Measurements from ENCODE around the gene EVA1C.

Gene EVA1C

GRCh38 chr21:32481875-32482408, 69.4 kb downstream of the EVA1C start:
- peaks cover 12% of the 10 kb centered on the region for H3K4me1 ChIP-seq (ENCODE audit: insufficient read depth, poor library complexity, severe bottlenecking)
- no peak overlapping the region for H3K27ac ChIP-seq (ENCODE audit: poor library complexity, severe bottlenecking)
- no peaks in the 10 kb centered on the region for H3K9me3 ChIP-seq (ENCODE audit: severe bottlenecking)
- no peaks in the 10 kb centered on the region for H3K27me3 ChIP-seq (ENCODE audit: insufficient read depth, poor library complexity, severe bottlenecking)
- ATAC-seq (ENCODE audit: low read depth) = no peak
- TF ChIP-seq CTCF (IDR thresholded peaks at IDR 0.05; ENCODE audit: poor library complexity, severe bottlenecking) = no peak
- no peak for DNase-seq (ENCODE audit: low spot score)
- H3K4me3 ChIP-seq (ENCODE audit: severe bottlenecking) = no peak overlapping the region
- peaks cover 11% of the 10 kb centered on the region; the same call in 1 of the 2 replicates for H3K36me3 ChIP-seq (ENCODE audit: low read depth)

GRCh38 chr21:32482565-32483292, 70.2 kb downstream of the EVA1C start:
- DNase-seq (ENCODE audit: low spot score) = no peak
- H3K9me3 ChIP-seq (ENCODE audit: severe bottlenecking) = no peaks in the 10 kb centered on the region
- peaks cover 12% of the 10 kb centered on the region for H3K4me1 ChIP-seq (ENCODE audit: insufficient read depth, poor library complexity, severe bottlenecking)
- H3K27me3 ChIP-seq (ENCODE audit: insufficient read depth, poor library complexity, severe bottlenecking) = no peaks in the 10 kb centered on the region
- no peak overlapping the region for H3K4me3 ChIP-seq (ENCODE audit: severe bottlenecking)
- H3K36me3 ChIP-seq (ENCODE audit: low read depth) = peaks cover 11% of the 10 kb centered on the region; the same call in 1 of the 2 replicates
- TF ChIP-seq CTCF (IDR thresholded peaks at IDR 0.05; ENCODE audit: poor library complexity, severe bottlenecking) = no peak
- no peak for ATAC-seq (ENCODE audit: low read depth)
- no peak overlapping the region for H3K27ac ChIP-seq (ENCODE audit: poor library complexity, severe bottlenecking)

- DNase-seq (ENCODE audit: low spot score) (no peak), ATAC-seq (ENCODE audit: low read depth) (no peak)
- H3K4me1 ChIP-seq (ENCODE audit: insufficient read depth, poor library complexity, severe bottlenecking) = peaks cover 12% of the 10 kb centered on the region
- H3K9me3 ChIP-seq (ENCODE audit: severe bottlenecking) = no peaks in the 10 kb centered on the region
- no peaks in the 10 kb centered on the region for H3K27me3 ChIP-seq (ENCODE audit: insufficient read depth, poor library complexity, severe bottlenecking)
- peaks cover 11% of the 10 kb centered on the region; the same call in 1 of the 2 replicates for H3K36me3 ChIP-seq (ENCODE audit: low read depth)
- H3K4me3 ChIP-seq (ENCODE audit: severe bottlenecking) = no peak overlapping the region
- H3K27ac ChIP-seq (ENCODE audit: poor library complexity, severe bottlenecking) = no peak overlapping the region
- TF ChIP-seq CTCF (IDR thresholded peaks at IDR 0.05; ENCODE audit: poor library complexity, severe bottlenecking) = no peak
Observed at GRCh38 chr21:32483293-32483595, 70.7 kb downstream of the EVA1C start.

GRCh38 chr21:32484706-32485380, 72.3 kb downstream of the EVA1C start:
- Histone ChIP-seq H3K27ac (ENCODE audit: poor library complexity, severe bottlenecking) (no peak overlapping the region), H3K36me3 (ENCODE audit: low read depth) (peaks cover 18% of the 10 kb centered on the region), H3K4me1 (ENCODE audit: insufficient read depth, poor library complexity, severe bottlenecking) (no peaks in the 10 kb centered on the region), H3K9me3 (ENCODE audit: severe bottlenecking) (no peaks in the 10 kb centered on the region), H3K27me3 (ENCODE audit: insufficient read depth, poor library complexity, severe bottlenecking) (no peaks in the 10 kb centered on the region), H3K4me3 (ENCODE audit: severe bottlenecking) (no peak overlapping the region)
- no peak for ATAC-seq (ENCODE audit: low read depth)
- TF ChIP-seq CTCF (IDR thresholded peaks at IDR 0.05; ENCODE audit: poor library complexity, severe bottlenecking) = no peak
- DNase-seq (ENCODE audit: low spot score) = no peak

GRCh38 chr21:32492376-32492775, 79.9 kb downstream of the EVA1C start:
- ATAC-seq (ENCODE audit: low read depth) = no peak
- Histone ChIP-seq H3K4me1 (ENCODE audit: insufficient read depth, poor library complexity, severe bottlenecking) (peaks cover 13% of the 10 kb centered on the region), H3K36me3 (ENCODE audit: low read depth) (peaks cover 33% of the 10 kb centered on the region), H3K4me3 (ENCODE audit: severe bottlenecking) (no peak overlapping the region), H3K27me3 (ENCODE audit: insufficient read depth, poor library complexity, severe bottlenecking) (no peaks in the 10 kb centered on the region), H3K9me3 (ENCODE audit: severe bottlenecking) (no peaks in the 10 kb centered on the region), H3K27ac (ENCODE audit: poor library complexity, severe bottlenecking) (no peak overlapping the region)
- DNase-seq (ENCODE audit: low spot score) = no peak
- TF ChIP-seq CTCF (IDR thresholded peaks at IDR 0.05; ENCODE audit: poor library complexity, severe bottlenecking) = no peak
